DND-41 (cell line): ENCODE data around the gene BARHL1.

Experiments
- ATAC-seq: fragments of 200-7000 bp; cut with Tn5 transposase; 3 replicates; pipeline ENCODE4 v1.9.1; 2021; ENCODE audit warnings: low read depth; ENCODE audit not compliant: insufficient read depth
- DNase-seq: peaks from one replicate; pipeline ENCODE4 v3.0.0-alpha.2; 2020
- H2AFZ ChIP-seq: 2 replicates; pipeline ENCODE4 v1.6.0; 2012; ENCODE audit warnings: low read depth, low read length
- H3K27ac ChIP-seq: 2 replicates; pipeline ENCODE4 v1.5.1; 2012; ENCODE audit warnings: low read length, inconsistent platforms
- H3K27me3 ChIP-seq: fragments of 200-600 bp; sonication (generic); 2 replicates; pipeline ENCODE4 v1.6.0; 2012; ENCODE audit warnings: low read length, mild to moderate bottlenecking, inconsistent platforms; ENCODE audit not compliant: insufficient read depth, poor library complexity
- H3K36me3 ChIP-seq: 2 replicates; pipeline ENCODE4 v1.5.1; 2012; ENCODE audit warnings: low read length, inconsistent platforms; ENCODE audit not compliant: insufficient read depth
- H3K4me1 ChIP-seq: 2 replicates; pipeline ENCODE4 v1.5.1; 2012; ENCODE audit warnings: mild to moderate bottlenecking, low read length; ENCODE audit not compliant: insufficient read depth
- H3K4me2 ChIP-seq: 2 replicates; pipeline ENCODE4 v1.6.0; 2012; ENCODE audit warnings: mild to moderate bottlenecking, moderate library complexity, low read length, inconsistent platforms; ENCODE audit not compliant: insufficient read depth
- H3K4me3 ChIP-seq, 2 experiments: fragments of 200-600 bp in 1 of 2; shearing (Covaris generic) in 1 of 2; 2 replicates each; pipeline ENCODE4 v1.5.1; 2012 to 2016; ENCODE audit warnings: inconsistent platforms in 2 of 2, low read length in 2 of 2, mild to moderate bottlenecking in 2 of 2, low read depth in 1 of 2, moderate library complexity in 1 of 2
- H3K79me2 ChIP-seq: 2 replicates; pipeline ENCODE4 v1.6.0; 2012; ENCODE audit warnings: low read length, inconsistent platforms; ENCODE audit not compliant: insufficient read depth
- H3K9ac ChIP-seq: 2 replicates; pipeline ENCODE4 v1.6.0; 2012; ENCODE audit warnings: low read depth, mild to moderate bottlenecking, inconsistent platforms, low read length, moderate library complexity
- H3K9me3 ChIP-seq: 2 replicates; pipeline ENCODE4 v1.5.1; 2012; ENCODE audit warnings: low read length, moderate library complexity, mild to moderate bottlenecking, inconsistent platforms; ENCODE audit not compliant: insufficient read depth, severe bottlenecking
- H4K20me1 ChIP-seq: 2 replicates; pipeline ENCODE4 v1.6.0; 2012; ENCODE audit warnings: low read length; ENCODE audit not compliant: insufficient read depth
- EZH2 ChIP-seq: IDR thresholded peaks from 3 replicates; pipeline ENCODE4 v1.6.1; 2012; ENCODE audit warnings: borderline replicate concordance, low read depth, mild to moderate bottlenecking, moderate library complexity, low read length, inconsistent platforms; ENCODE audit not compliant: severe bottlenecking
- TF ChIP-seq, protein P1 (sequence below): IDR thresholded peaks from 2 replicates; pipeline ENCODE4 v1.5.1; 2012; ENCODE audit warnings: borderline replicate concordance, low read length, moderate library complexity, mild to moderate bottlenecking; ENCODE audit not compliant: poor library complexity, severe bottlenecking; ENCODE audit errors: extremely low read depth

The BARHL1 gene

DNA sequence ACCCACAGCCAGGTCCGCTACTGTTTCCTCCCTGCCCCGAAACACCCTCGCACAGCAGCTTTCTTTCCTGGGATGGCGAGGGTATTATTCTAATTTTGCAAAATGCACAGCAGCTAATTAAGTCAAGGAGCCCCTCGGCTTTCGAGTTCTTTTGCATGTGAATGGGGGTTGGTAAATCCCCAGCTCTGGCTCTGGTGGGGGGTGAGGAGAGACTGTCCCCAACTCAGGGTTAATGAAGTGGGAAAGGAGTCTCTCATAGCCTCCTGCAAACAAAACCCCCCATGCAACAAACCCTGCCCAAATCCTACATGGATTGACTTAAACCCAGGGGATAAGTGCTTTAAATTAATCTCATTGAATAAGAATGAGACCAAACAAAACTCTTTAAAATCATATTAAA, 8.8 kb downstream of the BARHL1 start:
- Histone ChIP-seq H3K27me3 (no peaks in the 10 kb centered on the region), H3K4me3 (no peak overlapping the region), H3K36me3 (peaks cover 21% of the 10 kb centered on the region), H3K27ac (no peak overlapping the region), H4K20me1 (peaks cover 9% of the 10 kb centered on the region; the same call in 1 of the 2 replicates), H3K9ac (no peak overlapping the region), H3K4me2 (no peak overlapping the region), H3K79me2 (no peaks in the 10 kb centered on the region), H3K9me3 (no peaks in the 10 kb centered on the region), H2AFZ (no peak overlapping the region), H3K4me1 (no peaks in the 10 kb centered on the region)
- DNase-seq (no peak), ATAC-seq (no peak)
- TF ChIP-seq, protein P1, sequence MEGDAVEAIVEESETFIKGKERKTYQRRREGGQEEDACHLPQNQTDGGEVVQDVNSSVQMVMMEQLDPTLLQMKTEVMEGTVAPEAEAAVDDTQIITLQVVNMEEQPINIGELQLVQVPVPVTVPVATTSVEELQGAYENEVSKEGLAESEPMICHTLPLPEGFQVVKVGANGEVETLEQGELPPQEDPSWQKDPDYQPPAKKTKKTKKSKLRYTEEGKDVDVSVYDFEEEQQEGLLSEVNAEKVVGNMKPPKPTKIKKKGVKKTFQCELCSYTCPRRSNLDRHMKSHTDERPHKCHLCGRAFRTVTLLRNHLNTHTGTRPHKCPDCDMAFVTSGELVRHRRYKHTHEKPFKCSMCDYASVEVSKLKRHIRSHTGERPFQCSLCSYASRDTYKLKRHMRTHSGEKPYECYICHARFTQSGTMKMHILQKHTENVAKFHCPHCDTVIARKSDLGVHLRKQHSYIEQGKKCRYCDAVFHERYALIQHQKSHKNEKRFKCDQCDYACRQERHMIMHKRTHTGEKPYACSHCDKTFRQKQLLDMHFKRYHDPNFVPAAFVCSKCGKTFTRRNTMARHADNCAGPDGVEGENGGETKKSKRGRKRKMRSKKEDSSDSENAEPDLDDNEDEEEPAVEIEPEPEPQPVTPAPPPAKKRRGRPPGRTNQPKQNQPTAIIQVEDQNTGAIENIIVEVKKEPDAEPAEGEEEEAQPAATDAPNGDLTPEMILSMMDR, result no peak
- no peak for TF ChIP-seq EZH2

DNA sequence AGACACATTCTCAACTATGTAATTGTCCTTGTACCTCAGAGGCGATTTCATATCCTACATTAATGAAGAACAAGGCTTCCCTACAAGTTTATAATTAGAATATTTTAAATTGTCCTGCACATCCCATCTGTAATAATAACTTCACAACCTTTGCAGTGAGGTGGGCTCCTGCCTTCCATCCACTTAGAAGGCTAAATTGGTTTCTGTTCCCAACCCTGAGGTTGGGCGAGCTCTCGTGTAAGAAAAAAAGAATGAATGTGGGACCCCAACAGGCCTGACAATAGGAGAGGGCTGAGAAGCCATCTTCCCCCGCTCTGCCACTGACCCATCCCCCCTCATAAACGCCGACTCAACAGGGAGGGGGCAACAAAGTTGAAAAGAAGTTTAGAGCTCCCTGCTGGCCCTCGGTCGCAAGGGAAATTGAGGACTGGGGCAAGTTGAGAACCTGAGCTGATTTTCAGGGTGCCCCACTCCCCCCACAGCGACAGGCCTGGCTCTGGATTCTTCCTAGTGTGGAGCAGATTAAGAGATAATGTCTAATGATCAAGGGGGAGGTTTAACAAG, 9.4 kb downstream of the BARHL1 start:
- no peak overlapping the region for H3K4me3 ChIP-seq
- no peak overlapping the region for H2AFZ ChIP-seq
- no peaks in the 10 kb centered on the region for H3K9me3 ChIP-seq
- no peak overlapping the region for H3K4me2 ChIP-seq
- DNase-seq (no peak), ATAC-seq (no peak)
- H3K4me1 ChIP-seq, result no peaks in the 10 kb centered on the region
- no peak overlapping the region for H3K9ac ChIP-seq
- H3K27ac ChIP-seq, result no peak overlapping the region
- TF ChIP-seq EZH2, result no peak
- TF ChIP-seq, protein P1, result no peak
- H3K79me2 ChIP-seq, result no peaks in the 10 kb centered on the region
- no peaks in the 10 kb centered on the region for H3K27me3 ChIP-seq
- H4K20me1 ChIP-seq, result peaks cover 9% of the 10 kb centered on the region; the same call in 1 of the 2 replicates
- peaks cover 26% of the 10 kb centered on the region for H3K36me3 ChIP-seq

DNA sequence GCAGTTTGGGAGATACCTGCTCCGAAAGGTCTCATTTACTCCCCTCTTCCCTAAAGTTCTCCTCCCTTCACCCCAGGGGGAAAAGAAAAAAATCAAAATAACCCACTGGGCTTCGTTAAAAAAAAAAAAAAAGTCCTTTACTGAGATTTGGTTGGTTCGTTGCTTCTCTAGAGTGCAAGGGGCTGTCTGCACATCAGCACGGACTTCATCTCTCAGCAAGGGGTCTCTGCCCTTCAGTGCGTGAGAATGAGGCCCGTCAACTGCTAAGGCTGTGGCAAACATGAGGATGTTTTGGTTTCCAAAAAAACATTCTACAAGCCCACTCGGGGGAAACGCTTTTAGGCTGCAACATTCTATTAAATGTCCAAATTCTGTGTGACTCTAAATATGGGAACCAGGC, 10.0 kb downstream of the BARHL1 start:
- Histone ChIP-seq H3K4me1 (no peaks in the 10 kb centered on the region), H2AFZ (no peak overlapping the region), H3K79me2 (no peaks in the 10 kb centered on the region), H3K4me2 (no peak overlapping the region), H4K20me1 (peaks cover 10% of the 10 kb centered on the region; the same call in 1 of the 2 replicates), H3K9ac (no peak overlapping the region), H3K27me3 (no peaks in the 10 kb centered on the region), H3K36me3 (peaks cover 30% of the 10 kb centered on the region), H3K27ac (no peak overlapping the region), H3K4me3 (no peak overlapping the region), H3K9me3 (no peaks in the 10 kb centered on the region)
- ATAC-seq (no peak), DNase-seq (no peak)
- TF ChIP-seq EZH2, result no peak
- TF ChIP-seq, protein P1, result no peak

DNA sequence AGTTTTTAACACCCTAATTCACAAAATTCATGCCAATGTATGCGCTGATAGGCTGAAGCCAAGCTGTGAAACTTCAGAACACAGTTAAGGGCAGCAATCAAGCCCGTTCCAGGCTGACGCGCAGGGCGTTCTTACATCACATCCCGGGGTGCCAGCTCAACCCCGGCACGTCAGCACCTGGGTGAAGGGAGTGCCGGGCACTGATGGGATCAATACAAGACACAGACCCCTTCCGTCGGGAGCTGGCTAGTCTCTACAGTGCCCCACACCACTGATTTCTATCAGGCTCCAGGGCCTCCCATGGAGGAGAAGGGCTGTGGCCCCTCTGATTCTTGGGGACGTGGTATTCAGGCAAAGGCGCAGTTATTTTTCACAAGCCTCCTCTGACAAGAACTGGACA, 12.0 kb downstream of the BARHL1 start:
- no peak overlapping the region for H3K9ac ChIP-seq
- ATAC-seq (no peak), DNase-seq (no peak)
- peaks cover 40% of the 10 kb centered on the region for H3K36me3 ChIP-seq
- TF ChIP-seq, protein P1, result no peak
- TF ChIP-seq EZH2, result no peak
- no peak overlapping the region for H2AFZ ChIP-seq
- H3K9me3 ChIP-seq, result no peaks in the 10 kb centered on the region
- no peaks in the 10 kb centered on the region for H3K27me3 ChIP-seq
- H3K4me2 ChIP-seq, result no peak overlapping the region
- no peaks in the 10 kb centered on the region for H3K79me2 ChIP-seq
- H3K4me3 ChIP-seq, result no peak overlapping the region
- H3K4me1 ChIP-seq, result no peaks in the 10 kb centered on the region
- peaks cover 18% of the 10 kb centered on the region; the same call in 1 of the 2 replicates for H4K20me1 ChIP-seq
- no peak overlapping the region for H3K27ac ChIP-seq
